Right ventricle myocardium superior (tissue), 1 donor: ENCODE measurements around the gene FGF5. TPM values are rescaled to one million over a fixed set of nuclear protein-coding genes. Genes with fewer than 3 reads are reported as not detected.
"Not testable (repeated sequence)": the region's sequence is repeated elsewhere in the genome, so short reads cannot be mapped to it uniquely, and the experiment has no call there.

ENCODE experiments used
- ATAC-seq: fragments of 200-7000 bp; cut with Tn5 transposase; one replicate; pipeline ENCODE4 v1.9.1; 2020; ENCODE audit warnings: mild to moderate bottlenecking; ENCODE audit not compliant: poor library complexity
- DNase-seq: peaks from one replicate; pipeline ENCODE4 v3.0.0-alpha.2; 2020
- intact Hi-C: fragments of 100-400 bp; cut with DNase I; formaldehyde crosslinking; loops from one replicate; pipeline ENCODE4 v1.11.2; 2022
- long read RNA-seq: library from polyadenylated mRNA; unstranded; transcript quantifications from one replicate; pipeline ENCODE4 v2.0.0, GENCODE V29; 2021
- total RNA-seq: library from RNA; stranded (reverse); fragmentation: NEBNext Ultra II Directional; extraction: Animal tissue kit (Norgen Biotek cat#: 25700); gene quantifications from one replicate; pipeline ENCODE4 v1.2.1, GENCODE V29; 2021
- donor health status: DM: no; HTN: yes; CAD: no; lungs with severe emphysema.

The FGF5 gene
- total RNA-seq, result 0.91 TPM
- long read RNA-seq, full-length matches to known transcripts, result 2 of 2 reads
- long read RNA-seq, partial matches to known transcripts, result 0 of 2 reads
- long read RNA-seq, other reads (novel, unspliced or antisense), result 0 of 2 reads

- peak; percentile 67 for DNase-seq
- intact Hi-C loops, result no loop called here
- peak; percentile 84 for ATAC-seq
Measured at GRCh38 chr4:80266253-80266901, at the start of gene FGF5. TSS of gene FGF5 (plus strand) at chr4:80266664. CDS start at chr4:80266825, 161 bp downstream.

GRCh38 chr4:80219301-80220025, 47.0 kb upstream of the FGF5 start:
- ATAC-seq (no peak), DNase-seq (no peak)
- intact Hi-C loops, result loop anchor here (10.0 kb wide), 1 partner anchor 1175 kb away; no protein-coding TSS in a partner anchor

- no peak for ATAC-seq
- intact Hi-C loops, result loop anchor here (10.0 kb wide), 1 partner anchor 1176 kb away; no protein-coding TSS in a partner anchor
- DNase-seq, result no peak
Measured at GRCh38 chr4:80220711-80221110, 45.8 kb upstream of the FGF5 start.

DNA sequence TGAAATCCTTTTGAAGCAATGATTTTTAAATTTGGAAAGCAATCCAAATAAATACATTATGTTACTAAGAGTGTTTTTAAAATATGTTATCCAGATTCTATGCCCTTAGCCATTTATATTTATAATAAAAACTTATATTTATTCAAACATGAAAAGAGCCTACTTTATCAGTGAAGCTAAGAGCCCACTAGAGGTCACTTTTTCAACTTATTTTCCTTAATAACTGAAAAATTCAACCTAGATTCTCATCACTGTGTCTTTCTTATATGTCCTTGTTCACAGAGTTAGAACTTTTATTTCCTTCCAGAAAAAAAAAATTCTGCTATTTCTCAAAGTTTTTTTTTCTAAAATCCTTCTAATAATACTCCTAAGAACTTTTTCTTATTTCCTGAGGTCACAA, 45.3 kb upstream of the FGF5 start:
- DNase-seq (no peak), ATAC-seq (no peak)
- intact Hi-C loops, result loop anchor here (10.0 kb wide), 1 partner anchor 1176 kb away; no protein-coding TSS in a partner anchor

DNA sequence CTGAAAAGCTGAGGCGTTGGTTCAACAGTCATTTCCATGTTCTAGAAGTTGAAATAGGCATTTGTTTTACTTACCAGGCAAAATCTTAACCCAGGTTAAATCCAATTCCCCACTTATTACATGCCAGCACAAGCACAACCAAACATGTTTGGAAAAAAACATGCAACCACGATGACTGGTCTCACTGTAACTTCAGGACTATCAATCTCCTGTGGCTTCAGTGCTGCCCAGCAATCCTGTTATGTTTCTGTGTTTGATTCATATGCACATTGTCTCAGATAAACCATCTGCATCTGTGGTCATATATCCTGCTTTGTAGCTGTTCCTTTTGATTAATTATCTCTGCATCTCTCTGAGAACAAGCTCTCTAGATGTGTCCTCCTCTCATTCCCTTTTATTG, 40.9 kb upstream of the FGF5 start:
- intact Hi-C loops, result loop anchor here (10.0 kb wide), 1 partner anchor 1181 kb away; no protein-coding TSS in a partner anchor
- no peak for ATAC-seq
- no peak for DNase-seq

DNA sequence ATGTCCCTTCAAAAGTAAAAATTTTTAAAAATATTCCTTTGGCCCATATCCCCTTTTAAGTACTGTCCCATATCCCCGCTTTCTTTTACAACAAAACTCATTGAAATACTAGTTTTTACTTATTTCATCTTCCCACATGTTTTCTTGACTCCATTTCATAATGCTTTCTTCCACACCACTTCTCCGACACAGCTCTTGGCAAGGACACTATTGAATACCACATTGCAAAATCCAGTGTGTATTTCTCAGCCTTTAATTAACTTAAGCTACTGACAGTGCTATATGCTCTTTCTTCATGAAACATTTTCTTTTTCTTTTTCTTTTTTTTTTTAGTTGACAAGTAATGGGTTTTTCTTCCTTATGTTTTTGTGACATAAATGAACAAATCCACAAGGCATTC, 40.4 kb upstream of the FGF5 start:
- no peak for ATAC-seq
- intact Hi-C loops, result loop anchor here (10.0 kb wide), 1 partner anchor 1181 kb away; no protein-coding TSS in a partner anchor
- no peak for DNase-seq

DNA sequence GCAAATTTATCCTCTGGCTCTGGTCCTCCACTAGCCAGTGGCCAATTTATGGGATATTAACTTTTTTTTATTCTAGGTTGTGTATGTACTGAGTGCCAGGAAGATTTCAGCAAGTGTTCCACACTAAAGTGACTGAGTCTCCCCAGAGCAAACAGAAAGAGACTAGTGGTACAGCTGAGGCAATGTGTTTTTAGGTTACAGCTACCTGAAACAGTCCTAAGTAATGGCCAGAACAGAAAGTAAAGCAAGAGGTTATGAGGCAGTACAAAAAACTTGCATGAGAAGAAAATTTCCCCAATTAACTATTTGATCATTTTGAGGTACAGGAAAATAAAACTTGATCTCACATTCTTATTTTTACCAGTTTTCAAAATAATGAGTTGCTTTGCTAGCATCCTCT, 38.0 kb upstream of the FGF5 start:
- no peak for ATAC-seq
- no peak for DNase-seq
- intact Hi-C loops, result loop anchor here (10.0 kb wide), 1 partner anchor 1184 kb away; no protein-coding TSS in a partner anchor

DNA sequence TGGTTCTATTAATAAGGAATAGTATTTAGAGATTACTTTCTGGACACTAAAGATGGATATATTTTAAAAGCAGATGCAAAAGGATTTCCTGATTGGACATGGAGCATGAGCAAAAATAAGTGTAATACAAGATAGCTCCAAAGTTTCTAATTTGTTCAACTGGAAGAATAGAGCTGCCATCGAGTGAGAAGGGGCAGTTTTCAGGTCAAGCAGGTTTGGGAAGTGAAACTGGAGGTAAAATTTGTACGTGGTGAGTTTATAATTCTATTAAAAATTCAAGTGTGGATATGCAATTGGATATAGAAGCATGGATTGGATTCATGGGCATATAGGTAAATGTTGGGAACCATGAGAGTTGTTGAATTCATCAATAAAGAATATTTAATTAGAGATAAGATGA, 37.3 kb upstream of the FGF5 start:
- DNase-seq (no peak), ATAC-seq (no peak)
- intact Hi-C loops, result loop anchor here (10.0 kb wide), 1 partner anchor 1184 kb away; no protein-coding TSS in a partner anchor

GRCh38 chr4:80229590-80229989, 36.9 kb upstream of the FGF5 start:
- intact Hi-C loops, result loop anchor here (10.0 kb wide), 1 partner anchor 1185 kb away; no protein-coding TSS in a partner anchor
- DNase-seq, result no peak
- ATAC-seq, result no peak

- ATAC-seq (no peak), DNase-seq (no peak)
- intact Hi-C loops, result no loop called here
Measured at GRCh38 chr4:80231180-80231579, 35.3 kb upstream of the FGF5 start.

- ATAC-seq (no peak), DNase-seq (no peak)
- intact Hi-C loops, result no loop called here
Measured at GRCh38 chr4:80232707-80233370, 33.6 kb upstream of the FGF5 start.

- intact Hi-C loops, result no loop called here
- ATAC-seq (no peak), DNase-seq (no peak)
Measured at GRCh38 chr4:80233390-80233789, 33.1 kb upstream of the FGF5 start.

DNA sequence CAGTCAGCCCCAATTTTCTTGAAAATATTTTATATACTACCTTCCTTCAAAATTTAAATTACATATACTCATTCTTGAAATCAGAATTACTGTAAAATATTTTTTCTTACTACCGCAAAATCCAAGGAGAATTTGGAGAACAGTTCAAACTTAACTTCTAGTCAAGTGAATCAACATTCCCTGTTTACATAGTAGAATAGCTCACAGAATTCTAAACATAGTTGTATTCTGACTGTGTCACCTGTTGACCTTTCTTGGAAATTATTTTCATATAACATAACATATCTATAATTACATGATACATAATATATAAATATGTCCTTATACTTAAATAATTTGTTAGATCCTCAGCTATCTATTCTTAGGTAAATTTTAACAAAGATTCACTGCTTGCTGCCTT, 31.0 kb upstream of the FGF5 start:
- DNase-seq (no peak), ATAC-seq (no peak)
- intact Hi-C loops, result no loop called here

DNA sequence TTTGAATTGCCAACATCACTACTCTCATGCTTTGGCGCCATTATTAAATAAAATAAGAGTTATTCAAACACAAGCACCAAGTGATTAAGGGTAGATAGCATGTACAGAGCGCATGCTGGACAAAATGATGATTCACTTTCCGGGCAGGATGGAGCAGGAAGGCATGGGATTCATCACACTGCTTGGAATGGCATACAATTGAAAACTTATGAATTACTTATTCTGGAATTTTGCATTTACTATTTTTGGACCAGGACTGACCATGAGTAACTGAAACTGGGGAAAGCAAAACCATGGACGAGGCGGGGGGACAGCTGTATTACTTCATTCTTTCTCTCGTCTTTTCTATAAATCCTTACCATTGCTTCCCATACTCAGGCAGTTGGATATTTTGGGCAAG, 28.5 kb upstream of the FGF5 start:
- intact Hi-C loops, result no loop called here
- DNase-seq, result no peak
- no peak for ATAC-seq

DNA sequence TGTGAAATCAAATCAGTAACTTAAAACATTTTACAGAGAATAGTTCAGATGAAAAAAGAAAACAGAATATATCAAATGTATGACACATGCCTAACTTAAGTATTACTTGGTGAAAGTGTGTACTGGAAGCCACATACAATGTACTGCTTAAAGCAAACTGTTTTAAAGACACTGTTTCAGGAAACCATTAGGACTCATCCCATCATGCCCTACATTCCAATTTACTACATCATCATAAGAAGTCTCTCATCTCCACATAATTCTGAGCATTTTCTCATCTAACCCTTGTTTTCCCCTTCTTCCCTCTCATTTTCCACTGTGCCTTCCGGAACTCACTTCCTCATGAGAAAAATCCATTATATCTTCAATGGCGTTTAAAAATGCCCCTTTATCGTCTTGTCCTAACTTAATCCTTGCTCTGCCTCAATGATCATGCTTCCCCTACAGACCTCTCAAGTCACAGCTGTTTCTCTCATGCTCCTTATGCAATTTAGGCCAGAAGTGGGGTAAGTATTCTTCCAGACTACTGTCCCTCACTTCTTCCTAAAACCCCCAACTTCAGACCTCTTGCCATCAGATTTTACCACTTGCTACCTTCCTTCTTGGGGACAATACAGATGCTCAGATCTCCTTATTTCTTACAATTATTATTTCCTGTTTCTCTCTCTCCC, 26.8 kb upstream of the FGF5 start:
- DNase-seq (no peak), ATAC-seq (no peak)
- intact Hi-C loops, result no loop called here

DNA sequence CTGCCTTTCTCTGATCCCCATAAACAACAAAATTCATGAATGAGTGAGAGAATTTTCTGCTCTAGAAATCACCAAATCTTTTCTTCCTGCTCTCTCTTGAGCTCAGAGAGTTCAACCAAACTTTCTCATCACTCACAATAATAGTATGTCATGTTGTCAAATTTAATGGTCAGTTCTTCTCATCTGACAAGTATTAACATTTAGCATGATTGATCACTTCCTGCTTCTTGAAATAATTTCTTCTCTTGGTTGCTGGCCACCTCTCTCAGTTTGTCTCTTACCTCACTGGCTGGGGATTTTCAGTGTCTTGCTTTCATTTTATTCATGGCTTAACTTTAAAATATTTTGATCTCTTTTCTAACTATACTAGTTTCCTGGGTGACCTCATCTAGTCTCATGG, 25.5 kb upstream of the FGF5 start:
- intact Hi-C loops, result no loop called here
- DNase-seq, result no peak
- ATAC-seq, result no peak

DNA sequence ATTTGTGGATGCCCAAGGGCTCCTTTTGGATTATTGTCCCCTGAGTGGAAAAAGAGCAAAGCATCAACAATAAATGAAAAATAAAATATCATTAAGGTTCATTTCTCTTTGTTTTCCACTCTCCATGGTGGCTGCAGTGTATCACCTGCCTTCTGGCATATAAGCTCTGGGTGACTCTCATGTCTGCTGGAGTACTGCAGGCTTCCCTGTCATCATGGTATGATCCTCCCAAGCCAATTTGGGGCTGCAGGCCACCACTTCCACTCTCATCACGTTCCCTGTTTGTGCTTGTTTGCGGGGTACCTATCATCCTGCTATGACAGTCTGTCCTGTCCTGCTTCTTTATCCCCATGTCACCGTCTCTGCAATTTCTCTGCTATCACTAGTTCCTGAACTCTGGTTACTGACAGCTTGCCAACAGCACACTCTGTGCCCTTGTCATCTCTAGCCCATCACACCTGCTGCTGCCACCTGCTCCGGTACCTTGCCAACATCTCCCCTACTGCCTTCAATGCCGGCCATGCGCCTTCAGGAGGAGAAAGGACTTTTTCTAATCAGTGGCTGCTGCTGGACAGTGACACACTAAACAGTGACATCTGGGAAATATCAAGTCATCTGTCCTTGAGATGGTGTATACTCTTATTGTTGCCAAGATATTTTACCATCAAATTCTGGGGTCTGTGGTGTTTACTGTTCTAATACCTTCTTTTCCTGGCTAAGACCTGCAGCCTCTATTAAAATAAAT, 23.0 kb upstream of the FGF5 start:
- DNase-seq (no peak), ATAC-seq (peak; percentile 66)
- intact Hi-C loops, result no loop called here

- ATAC-seq, intact Hi-C loops, DNase-seq: not testable (repeated sequence)
Measured at GRCh38 chr4:80247484-80247883, 19.0 kb upstream of the FGF5 start.
